AG04450 (cell line): ENCODE results near the gene ECE1. TPM values are rescaled to one million over a fixed set of nuclear protein-coding genes. Genes with fewer than 3 reads are reported as not detected.
A peak's percentile ranks its signal among the peaks of the same experiment; 100 is the strongest.

Experiments used
- CTCF ChIA-PET: fragments of 300-600, 350-600 bp; formaldehyde crosslinking; extraction: SDS; loops from one replicate; lab custom pipeline; 2022; ENCODE audit warnings: antibody characterized with exemption, inconsistent platforms; lab: Charles Lee
- POLR2A ChIA-PET: fragments of 350-600 bp; formaldehyde crosslinking; extraction: SDS; loops from one replicate; lab custom pipeline; 2021; ENCODE audit warnings: antibody characterized with exemption, inconsistent platforms; lab: Yijun Ruan, JAX
- DNase-seq: peaks from one replicate; pipeline ENCODE4 v3.0.0-alpha.2; 2011; ENCODE audit warnings: low read depth, low spot score
- H3K27ac ChIP-seq: one replicate; pipeline ENCODE4 v1.5.1; 2012; ENCODE audit warnings: low read depth, low read length, control low read depth
- H3K27me3 ChIP-seq: one replicate; pipeline ENCODE4 v1.6.0; 2012; ENCODE audit warnings: low read length; ENCODE audit not compliant: control insufficient read depth, insufficient read depth
- H3K4me3 ChIP-seq: 2 replicates; pipeline ENCODE4 v1.5.1; 2011; ENCODE audit warnings: mild to moderate bottlenecking, low read depth, low read length, control low read depth
- H3K9me3 ChIP-seq: 2 replicates; pipeline ENCODE4 v1.5.1; 2012; ENCODE audit warnings: low read length; ENCODE audit not compliant: control insufficient read depth, insufficient read depth
- polyA plus RNA-seq: library from polyadenylated mRNA; depleted of rRNA; stranded (reverse); fragments of >200 nt; gene quantifications from 2 replicates; pipeline ENCODE4 v1.2.3, GENCODE V29; 2011
- TF ChIP-seq, protein P1 (sequence below): IDR thresholded peaks from 2 replicates; pipeline ENCODE4 v1.5.1; 2011; ENCODE audit warnings: low read depth, low read length, control low read depth, inconsistent platforms

The ECE1 gene
- polyA plus RNA-seq, 1 experiment: 161 TPM

DNA sequence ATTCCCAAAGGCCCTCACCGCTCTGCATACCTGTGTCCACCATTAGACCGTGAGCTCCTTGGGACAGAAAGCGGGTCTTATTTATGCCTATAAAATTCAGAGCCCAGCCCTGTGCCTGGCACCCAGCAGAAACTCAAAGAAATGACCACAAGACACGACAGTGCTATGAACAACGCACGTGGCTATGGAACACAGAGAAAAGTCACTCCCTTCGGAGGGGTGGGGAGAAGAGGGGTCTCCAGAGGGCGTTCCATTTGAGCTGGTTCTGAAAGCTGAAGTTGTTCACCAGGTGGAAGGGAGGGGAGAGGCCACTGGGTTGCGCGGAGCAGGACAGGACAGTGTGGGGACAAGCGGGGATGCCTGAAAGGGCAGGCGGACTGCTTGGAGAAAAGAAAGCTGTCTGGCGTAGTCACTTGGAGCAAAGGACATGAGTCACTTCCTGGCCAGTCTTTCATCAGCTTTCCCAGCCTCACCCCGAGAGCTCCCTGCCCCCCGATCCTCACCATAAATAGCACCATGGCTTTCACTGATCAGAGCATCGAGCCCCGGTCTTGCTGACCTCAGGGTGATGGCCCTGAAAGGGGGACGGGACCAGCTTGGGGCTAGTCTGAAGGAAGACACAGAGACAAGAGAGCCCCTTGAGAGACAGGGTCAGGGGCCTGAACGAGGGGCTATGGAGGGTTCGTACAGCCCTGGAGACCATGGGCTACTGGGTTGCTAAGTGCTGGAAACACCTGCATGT is 28.5 kb downstream of the ECE1 start:
- Histone ChIP-seq H3K27ac (peak overlapping the region; percentile 97), H3K9me3 (no peaks in the 10 kb centered on the region), H3K4me3 (no peak overlapping the region; the same call in 1 of the 2 replicates), H3K27me3 (no peaks in the 10 kb centered on the region)
- ChIA-PET POLR2A (interaction anchor here (0.6 to 1.1 kb wide), 5 partner anchors 22 to 83 kb away, joined by 3 to 10 read pairs (median 4); no protein-coding TSS in a partner anchor), CTCF (interaction anchor here (0.7 to 12.7 kb wide), 6 partner anchors 8 to 565 kb away, joined by 3 to 283 read pairs (median 4); no protein-coding TSS in a partner anchor)
- TF ChIP-seq, protein P1, sequence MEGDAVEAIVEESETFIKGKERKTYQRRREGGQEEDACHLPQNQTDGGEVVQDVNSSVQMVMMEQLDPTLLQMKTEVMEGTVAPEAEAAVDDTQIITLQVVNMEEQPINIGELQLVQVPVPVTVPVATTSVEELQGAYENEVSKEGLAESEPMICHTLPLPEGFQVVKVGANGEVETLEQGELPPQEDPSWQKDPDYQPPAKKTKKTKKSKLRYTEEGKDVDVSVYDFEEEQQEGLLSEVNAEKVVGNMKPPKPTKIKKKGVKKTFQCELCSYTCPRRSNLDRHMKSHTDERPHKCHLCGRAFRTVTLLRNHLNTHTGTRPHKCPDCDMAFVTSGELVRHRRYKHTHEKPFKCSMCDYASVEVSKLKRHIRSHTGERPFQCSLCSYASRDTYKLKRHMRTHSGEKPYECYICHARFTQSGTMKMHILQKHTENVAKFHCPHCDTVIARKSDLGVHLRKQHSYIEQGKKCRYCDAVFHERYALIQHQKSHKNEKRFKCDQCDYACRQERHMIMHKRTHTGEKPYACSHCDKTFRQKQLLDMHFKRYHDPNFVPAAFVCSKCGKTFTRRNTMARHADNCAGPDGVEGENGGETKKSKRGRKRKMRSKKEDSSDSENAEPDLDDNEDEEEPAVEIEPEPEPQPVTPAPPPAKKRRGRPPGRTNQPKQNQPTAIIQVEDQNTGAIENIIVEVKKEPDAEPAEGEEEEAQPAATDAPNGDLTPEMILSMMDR: no peak
- DNase-seq: peak; percentile 77

DNA sequence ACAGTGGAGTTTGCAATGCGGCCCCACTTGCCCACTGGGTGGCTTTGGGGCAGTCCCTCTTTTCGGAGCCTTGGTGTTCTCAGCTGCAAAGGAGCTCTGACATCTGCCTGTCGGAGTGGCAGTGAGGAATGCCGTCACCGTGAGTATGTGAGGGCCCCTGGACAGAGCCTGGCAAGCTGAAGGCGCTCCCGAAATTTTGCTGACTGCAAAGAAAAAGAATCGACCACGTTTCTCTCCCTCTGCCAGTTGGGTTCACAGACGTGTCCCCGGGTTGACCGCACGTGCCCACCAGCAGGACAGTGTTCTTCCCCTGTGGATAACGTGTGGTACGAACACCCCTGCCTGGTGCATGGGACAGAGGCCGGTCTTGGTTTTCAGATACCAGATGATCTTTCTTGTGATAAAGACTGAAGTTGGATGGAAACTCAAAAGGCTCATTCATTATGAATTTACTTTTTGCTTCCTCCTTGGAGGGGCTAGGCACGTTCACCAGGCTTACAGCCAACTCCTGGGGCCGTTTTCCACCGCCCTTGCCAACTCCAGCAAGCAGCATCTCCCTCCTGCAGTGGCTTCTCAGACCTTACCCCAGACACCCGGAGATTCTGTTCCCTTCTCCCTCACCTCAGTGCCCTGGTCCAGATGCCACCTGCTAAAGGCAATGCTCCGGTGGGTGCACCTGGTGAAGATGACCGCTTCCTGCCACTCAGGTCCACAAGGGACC is 29.7 kb downstream of the ECE1 start:
- H3K9me3 ChIP-seq: no peaks in the 10 kb centered on the region
- no peaks in the 10 kb centered on the region for H3K27me3 ChIP-seq
- ChIA-PET CTCF (interaction anchor here (0.6 to 12.7 kb wide), 5 partner anchors 10 to 380 kb away, joined by 3 to 283 read pairs (median 4); no protein-coding TSS in a partner anchor), POLR2A (no interaction called here)
- TF ChIP-seq, protein P1: no peak
- no peak for DNase-seq
- no peak overlapping the region for H3K4me3 ChIP-seq
- H3K27ac ChIP-seq: peak overlapping the region; percentile 97

DNA sequence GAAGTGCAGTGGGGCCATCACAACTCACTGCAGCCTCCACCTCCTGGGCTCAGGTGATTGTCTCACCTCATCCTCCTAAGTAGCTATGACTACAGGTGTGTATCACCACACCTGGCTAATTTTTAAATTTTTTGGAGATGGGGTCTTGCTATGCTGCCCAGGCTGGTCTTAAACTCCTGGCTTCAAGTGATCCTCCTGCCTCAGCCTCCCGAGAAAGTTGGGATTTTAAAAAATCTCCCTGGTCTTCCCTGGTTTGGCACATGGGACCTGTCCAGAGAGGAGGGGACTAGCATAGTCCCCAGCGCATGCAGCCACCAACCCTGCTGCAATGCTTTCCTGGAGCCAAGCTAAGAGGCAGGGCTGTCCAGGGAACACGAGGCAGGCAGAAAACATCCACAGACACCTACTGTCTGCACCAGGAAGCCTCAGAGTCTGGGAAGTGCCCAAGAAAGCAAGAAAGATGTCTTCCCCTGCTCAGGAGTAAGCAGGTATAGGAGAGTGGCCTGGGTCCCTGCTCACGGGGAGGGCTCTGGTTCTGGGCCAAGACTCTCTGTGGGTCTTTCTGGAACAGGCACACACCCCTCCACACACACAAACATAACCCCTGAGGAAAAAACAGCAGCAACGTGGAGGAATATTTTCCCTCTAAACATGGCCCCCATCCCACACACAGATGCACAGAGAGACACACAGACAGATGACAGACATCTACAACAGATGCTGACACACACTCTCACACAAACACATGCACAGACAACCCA is 30.8 kb downstream of the ECE1 start:
- TF ChIP-seq, protein P1: no peak
- Histone ChIP-seq H3K27ac (no peak overlapping the region), H3K9me3 (no peaks in the 10 kb centered on the region), H3K4me3 (no peak overlapping the region), H3K27me3 (no peaks in the 10 kb centered on the region)
- ChIA-PET CTCF (interaction anchor here (1.0 to 12.7 kb wide), 4 partner anchors 11 to 107 kb away, joined by 3 to 283 read pairs (median 16); no protein-coding TSS in a partner anchor), POLR2A (no interaction called here)
- no peak for DNase-seq

DNA sequence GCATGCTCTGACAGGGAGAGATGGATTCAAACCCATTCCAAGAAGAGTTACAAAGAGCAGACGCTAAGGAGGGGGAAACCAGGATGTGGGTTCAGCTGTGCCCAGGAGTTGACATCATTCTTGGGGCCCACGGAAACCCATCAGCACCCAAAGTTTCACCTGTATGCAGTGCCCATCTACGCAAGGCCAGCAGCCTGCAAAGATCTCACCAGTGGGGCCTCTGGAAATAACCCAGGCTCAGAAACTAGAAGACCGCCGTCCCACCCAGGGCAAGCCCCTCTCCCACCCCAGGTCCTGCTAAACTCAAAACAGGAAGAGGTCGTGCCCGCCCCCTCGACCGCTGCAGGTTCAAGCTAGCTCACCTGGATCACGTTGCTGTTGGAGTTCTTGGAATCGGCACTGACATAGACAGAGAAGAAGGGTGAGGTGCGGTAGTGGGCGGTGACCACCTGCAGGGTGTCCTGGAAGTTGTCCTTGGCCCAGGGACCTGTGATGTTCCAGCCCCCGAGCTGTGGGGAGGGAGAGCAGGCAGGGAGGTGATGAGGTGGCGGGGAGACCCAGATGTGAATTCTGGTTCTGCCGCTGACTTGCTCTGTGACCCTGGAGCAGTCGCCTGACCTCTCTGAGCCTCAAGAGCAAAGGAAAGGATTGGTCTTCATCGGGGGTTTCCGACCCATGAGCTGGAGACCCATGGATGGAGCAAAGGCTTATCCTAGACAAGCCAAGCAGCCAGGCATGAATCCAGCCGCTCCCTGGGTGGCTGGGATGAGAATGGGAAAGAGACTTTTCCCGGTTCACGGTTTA is 31.7 kb downstream of the ECE1 start:
- Histone ChIP-seq H3K9me3 (no peaks in the 10 kb centered on the region), H3K27ac (no peak overlapping the region), H3K4me3 (no peak overlapping the region), H3K27me3 (no peaks in the 10 kb centered on the region)
- POLR2A ChIA-PET: no interaction called here
- no peak for DNase-seq
- CTCF ChIA-PET: interaction anchor here (0.9 to 12.7 kb wide), 3 partner anchors 12 to 108 kb away, joined by 3 to 283 read pairs (median 39); no protein-coding TSS in a partner anchor
- TF ChIP-seq, protein P1: no peak
